GM23338 (cell line): ENCODE measurements around the gene MRPL38. TPM values are rescaled to one million over a fixed set of nuclear protein-coding genes. Genes with fewer than 3 reads are reported as not detected.

Experiments used
- ATAC-seq: fragments of 200-7000 bp; cut with Tn5 transposase; 3 replicates; pipeline ENCODE4 v1.9.1; 2020
- DNase-seq: peaks from one replicate; pipeline ENCODE4 v3.0.0-alpha.2; 2015; ENCODE audit warnings: low spot score
- H2AFZ ChIP-seq: fragments of 200-600 bp; sonication (generic); 2 replicates; pipeline ENCODE4 v1.8.0; 2016; ENCODE audit warnings: antibody characterized with exemption, mild to moderate bottlenecking, moderate library complexity
- H3F3A ChIP-seq: fragments of 200-600 bp; sonication (generic); replicated peaks from 2 replicates; pipeline ENCODE4 v1.8.0; 2017; ENCODE audit warnings: antibody characterized with exemption, mixed run types, low read depth
- H3K27ac ChIP-seq: fragments of 200-600 bp; sonication (generic); 2 replicates; pipeline ENCODE4 v1.6.1; 2016; ENCODE audit warnings: low read depth
- H3K27me3 ChIP-seq: fragments of 200-600 bp; sonication (generic); 2 replicates; pipeline ENCODE4 v1.8.0; 2016; ENCODE audit warnings: mild to moderate bottlenecking, mixed run types, moderate library complexity; ENCODE audit not compliant: insufficient read depth
- H3K36me3 ChIP-seq: fragments of 200-600 bp; sonication (generic); 2 replicates; pipeline ENCODE4 v1.8.0; 2016; ENCODE audit warnings: mild to moderate bottlenecking; ENCODE audit not compliant: insufficient read depth
- H3K4me1 ChIP-seq: fragments of 200-600 bp; sonication (generic); 2 replicates; pipeline ENCODE4 v1.8.0; 2016; ENCODE audit warnings: mild to moderate bottlenecking, moderate library complexity; ENCODE audit not compliant: insufficient read depth
- H3K4me2 ChIP-seq: fragments of 200-600 bp; sonication (generic); 2 replicates; pipeline ENCODE4 v1.7.1; 2017; ENCODE audit warnings: mixed run types
- H3K4me3 ChIP-seq: fragments of 200-600 bp; sonication (generic); 2 replicates; pipeline ENCODE4 v1.6.1; 2016; ENCODE audit warnings: mixed run types
- H3K79me2 ChIP-seq: fragments of 200-600 bp; sonication (generic); replicated peaks from 2 replicates; pipeline ENCODE4 v1.8.0; 2017; ENCODE audit warnings: mild to moderate bottlenecking; ENCODE audit not compliant: insufficient read depth
- H3K9me2 ChIP-seq: fragments of 200-600 bp; sonication (generic); 2 replicates; pipeline ENCODE4 v1.8.0; 2017; ENCODE audit not compliant: insufficient read depth
- H4K20me1 ChIP-seq: fragments of 200-600 bp; sonication (generic); replicated peaks from 2 replicates; pipeline ENCODE4 v1.8.0; 2017; ENCODE audit warnings: mild to moderate bottlenecking; ENCODE audit not compliant: insufficient read depth
- H3K27ac Mint-ChIP-seq: 2 replicates; pipeline ENCODE4 v1.8.0; 2020; ENCODE audit warnings: inconsistent platforms, mild to moderate bottlenecking, moderate library complexity, mixed read lengths
- H3K27me3 Mint-ChIP-seq: 3 replicates; pipeline ENCODE4 v1.8.0; 2022; ENCODE audit warnings: low read depth, mild to moderate bottlenecking, moderate library complexity, mixed read lengths, inconsistent platforms; ENCODE audit not compliant: insufficient read depth, poor library complexity
- H3K36me3 Mint-ChIP-seq: 3 replicates; pipeline ENCODE4 v1.8.0; 2021; ENCODE audit warnings: low read depth, mild to moderate bottlenecking, inconsistent platforms, moderate library complexity, mixed read lengths
- H3K4me1 Mint-ChIP-seq: 3 replicates; pipeline ENCODE4 v1.8.0; 2020; ENCODE audit warnings: mild to moderate bottlenecking, inconsistent platforms, mixed read lengths
- H3K4me3 Mint-ChIP-seq: 3 replicates; pipeline ENCODE4 v1.8.0; 2021; ENCODE audit warnings: moderate library complexity, mild to moderate bottlenecking, inconsistent platforms, mixed read lengths
- H3K9me3 Mint-ChIP-seq: 3 replicates; pipeline ENCODE4 v1.8.0; 2020; ENCODE audit warnings: moderate library complexity, mild to moderate bottlenecking, inconsistent platforms, mixed read lengths
- CREB1 ChIP-seq: fragments of 250-450 bp; sonication (Bioruptor Pico); IDR thresholded peaks from 2 replicates; pipeline ENCODE4 v1.5.0; 2020; ENCODE audit warnings: low read depth, mild to moderate bottlenecking, moderate library complexity
- CTCF ChIP-seq, 2 experiments: fragments of 200-600 bp in 1 of 2; sonication (generic) in 1 of 2; conservative IDR thresholded peaks; 2 replicates each; pipeline versions ENCODE4 v1.5.1 to v1.6.1; 2016 to 2017; ENCODE audit warnings: antibody characterized with exemption in 2 of 2, low read depth in 2 of 2, mild to moderate bottlenecking in 2 of 2, moderate library complexity in 1 of 2
- ETS1 ChIP-seq: IDR thresholded peaks from 2 replicates; pipeline ENCODE4 v1.6.1; 2016; ENCODE audit warnings: antibody characterized with exemption
- EZH2 ChIP-seq: fragments of 200-600 bp; sonication (generic); IDR thresholded peaks from one replicate; pipeline ENCODE4 v1.8.0; 2017; ENCODE audit warnings: antibody characterized with exemption, mild to moderate bottlenecking, low read depth; ENCODE audit not compliant: unreplicated experiment
- EZH2phosphoT487 ChIP-seq: fragments of 200-600 bp; sonication (generic); IDR thresholded peaks from one replicate; pipeline ENCODE4 v1.8.1; 2018; ENCODE audit warnings: antibody characterized with exemption; ENCODE audit not compliant: unreplicated experiment
- JUNB ChIP-seq: IDR thresholded peaks from one replicate; pipeline ENCODE4 v1.6.1; 2016; ENCODE audit warnings: antibody characterized with exemption; ENCODE audit not compliant: unreplicated experiment
- NANOG ChIP-seq: IDR thresholded peaks from 2 replicates; pipeline ENCODE4 v1.6.1; 2016; ENCODE audit warnings: antibody characterized with exemption, borderline replicate concordance
- POLR2AphosphoS5 ChIP-seq: IDR thresholded peaks from 2 replicates; pipeline ENCODE4 v1.6.1; 2016; ENCODE audit warnings: antibody characterized with exemption, low read depth
- STAT1 ChIP-seq: IDR thresholded peaks from one replicate; pipeline ENCODE4 v1.6.1; 2016; ENCODE audit warnings: antibody characterized with exemption; ENCODE audit not compliant: unreplicated experiment
- ZNF114 ChIP-seq: fragments of 250-450 bp; sonication (Bioruptor Pico); IDR thresholded peaks from 2 replicates; pipeline ENCODE4 v1.5.0; 2020; ENCODE audit warnings: mild to moderate bottlenecking, moderate library complexity
- ZNF331 ChIP-seq: fragments of 250-450 bp; sonication (Bioruptor Pico); IDR thresholded peaks from 2 replicates; pipeline ENCODE4 v1.5.0; 2020; ENCODE audit warnings: low read depth, mild to moderate bottlenecking, moderate library complexity
- polyA plus RNA-seq: library from polyadenylated mRNA; unstranded; fragments of >200 nt; fragmentation: Nextera tagmentation; extraction: Ambion mirVana; gene quantifications from 2 replicates; pipeline ENCODE4 v1.2.1, GENCODE V29; 2016
- total RNA-seq: library from RNA; depleted of rRNA; stranded (reverse); fragments of >200 nt; shearing (Covaris generic); gene quantifications from 2 replicates; pipeline ENCODE4 v1.2.3, GENCODE V29; 2014
- TF ChIP-seq, protein P1 (sequence below): IDR thresholded peaks from one replicate; pipeline ENCODE4 v1.6.1; 2018; ENCODE audit warnings: antibody characterized with exemption; ENCODE audit not compliant: unreplicated experiment

The MRPL38 gene
- total and polyA plus RNA-seq, 2 experiments from 2014 or later = 63.6 to 90.0 TPM

- no peaks in the 10 kb centered on the region for H3K9me3 Mint-ChIP-seq
- peaks cover 38% of the 10 kb centered on the region for H3F3A ChIP-seq
- no peak overlapping the region for H3K4me2 ChIP-seq
- TF ChIP-seq, protein P1, sequence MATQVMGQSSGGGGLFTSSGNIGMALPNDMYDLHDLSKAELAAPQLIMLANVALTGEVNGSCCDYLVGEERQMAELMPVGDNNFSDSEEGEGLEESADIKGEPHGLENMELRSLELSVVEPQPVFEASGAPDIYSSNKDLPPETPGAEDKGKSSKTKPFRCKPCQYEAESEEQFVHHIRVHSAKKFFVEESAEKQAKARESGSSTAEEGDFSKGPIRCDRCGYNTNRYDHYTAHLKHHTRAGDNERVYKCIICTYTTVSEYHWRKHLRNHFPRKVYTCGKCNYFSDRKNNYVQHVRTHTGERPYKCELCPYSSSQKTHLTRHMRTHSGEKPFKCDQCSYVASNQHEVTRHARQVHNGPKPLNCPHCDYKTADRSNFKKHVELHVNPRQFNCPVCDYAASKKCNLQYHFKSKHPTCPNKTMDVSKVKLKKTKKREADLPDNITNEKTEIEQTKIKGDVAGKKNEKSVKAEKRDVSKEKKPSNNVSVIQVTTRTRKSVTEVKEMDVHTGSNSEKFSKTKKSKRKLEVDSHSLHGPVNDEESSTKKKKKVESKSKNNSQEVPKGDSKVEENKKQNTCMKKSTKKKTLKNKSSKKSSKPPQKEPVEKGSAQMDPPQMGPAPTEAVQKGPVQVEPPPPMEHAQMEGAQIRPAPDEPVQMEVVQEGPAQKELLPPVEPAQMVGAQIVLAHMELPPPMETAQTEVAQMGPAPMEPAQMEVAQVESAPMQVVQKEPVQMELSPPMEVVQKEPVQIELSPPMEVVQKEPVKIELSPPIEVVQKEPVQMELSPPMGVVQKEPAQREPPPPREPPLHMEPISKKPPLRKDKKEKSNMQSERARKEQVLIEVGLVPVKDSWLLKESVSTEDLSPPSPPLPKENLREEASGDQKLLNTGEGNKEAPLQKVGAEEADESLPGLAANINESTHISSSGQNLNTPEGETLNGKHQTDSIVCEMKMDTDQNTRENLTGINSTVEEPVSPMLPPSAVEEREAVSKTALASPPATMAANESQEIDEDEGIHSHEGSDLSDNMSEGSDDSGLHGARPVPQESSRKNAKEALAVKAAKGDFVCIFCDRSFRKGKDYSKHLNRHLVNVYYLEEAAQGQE = no peak
- TF ChIP-seq EZH2phosphoT487 (no peak), CREB1 (CRISPR knock-in tag) (no peak), EZH2 (no peak), ETS1 (no peak), ZNF114 (CRISPR knock-in tag) (no peak), POLR2AphosphoS5 (no peak), STAT1 (no peak), NANOG (no peak), JUNB (no peak), ZNF331 (CRISPR knock-in tag) (no peak), CTCF (conservative IDR thresholded peaks at IDR 0.05; ENCODE audit: low read depth in 2 of 2) (no peak)
- peaks cover 3% of the 10 kb centered on the region for H3K27me3 Mint-ChIP-seq
- peaks cover 6% of the 10 kb centered on the region; the same call in 1 of the 2 replicates for H4K20me1 ChIP-seq
- H3K4me1 Mint-ChIP-seq = peaks cover 6% of the 10 kb centered on the region; the same call in 2 of the 3 replicates
- H3K4me1 ChIP-seq = peaks cover 12% of the 10 kb centered on the region
- no peaks in the 10 kb centered on the region for H3K9me2 ChIP-seq
- no peak overlapping the region for H3K4me3 ChIP-seq
- no peak overlapping the region for H2AFZ ChIP-seq
- peaks cover 40% of the 10 kb centered on the region for H3K36me3 Mint-ChIP-seq
- ATAC-seq (no peak), DNase-seq (no peak)
- no peaks in the 10 kb centered on the region for H3K27me3 ChIP-seq
- H3K27ac Mint-ChIP-seq = no peak overlapping the region
- peak overlapping the region; percentile 39; the same call in 1 of the 2 replicates for H3K27ac ChIP-seq
- peaks cover 13% of the 10 kb centered on the region for H3K36me3 ChIP-seq
- H3K79me2 ChIP-seq = peaks cover 15% of the 10 kb centered on the region
- H3K4me3 Mint-ChIP-seq = no peak overlapping the region
Observed at GRCh38 chr17:75902406-75902805, 2.3 kb downstream of the MRPL38 start.
